Thyroid gland (tissue), 4 donors: ENCODE measurements around the gene C3orf18.

Experiments used
- POLR2A ChIP-seq, 2 donors: fragments of 450-650 bp; IDR thresholded peaks; one replicate each; pipeline ENCODE4 v1.6.1; 2017; ENCODE audit warnings: antibody characterized with exemption in 2 of 2, mild to moderate bottlenecking in 2 of 2, moderate library complexity in 1 of 2
- TF ChIP-seq, protein P1 (sequence below), 6 experiments: fragments of 200-600 bp in 3 of 6; fragments of 450-650 bp in 3 of 6; sonication (generic) in 3 of 6; IDR thresholded peaks; one replicate each; pipeline ENCODE4 v1.5.1; 2016 to 2019; ENCODE audit warnings: antibody characterized with exemption in 6 of 6, mild to moderate bottlenecking in 2 of 6, inconsistent platforms in 1 of 6, moderate library complexity in 1 of 6

DNA sequence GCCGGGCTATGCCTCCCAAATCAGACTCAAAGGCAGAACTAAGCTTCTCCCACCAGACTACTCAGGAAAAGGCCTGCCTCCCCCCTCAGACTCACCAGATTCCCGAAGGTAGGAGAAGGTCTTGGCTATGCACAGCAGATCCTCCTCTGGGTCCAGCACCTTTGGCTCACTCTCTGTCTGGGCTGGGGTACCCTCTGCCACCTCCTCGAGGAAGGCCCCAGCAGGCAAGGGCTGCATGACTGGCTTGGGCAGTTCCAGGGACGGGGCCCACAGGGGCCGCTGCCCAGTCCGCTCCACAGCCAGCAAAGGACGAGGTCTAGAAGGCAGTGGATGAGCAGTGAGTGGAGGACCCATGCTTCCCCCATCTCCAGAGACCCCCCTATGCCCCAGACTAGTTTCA, 40.7 kb upstream of the C3orf18 start:
- TF ChIP-seq, protein P1, sequence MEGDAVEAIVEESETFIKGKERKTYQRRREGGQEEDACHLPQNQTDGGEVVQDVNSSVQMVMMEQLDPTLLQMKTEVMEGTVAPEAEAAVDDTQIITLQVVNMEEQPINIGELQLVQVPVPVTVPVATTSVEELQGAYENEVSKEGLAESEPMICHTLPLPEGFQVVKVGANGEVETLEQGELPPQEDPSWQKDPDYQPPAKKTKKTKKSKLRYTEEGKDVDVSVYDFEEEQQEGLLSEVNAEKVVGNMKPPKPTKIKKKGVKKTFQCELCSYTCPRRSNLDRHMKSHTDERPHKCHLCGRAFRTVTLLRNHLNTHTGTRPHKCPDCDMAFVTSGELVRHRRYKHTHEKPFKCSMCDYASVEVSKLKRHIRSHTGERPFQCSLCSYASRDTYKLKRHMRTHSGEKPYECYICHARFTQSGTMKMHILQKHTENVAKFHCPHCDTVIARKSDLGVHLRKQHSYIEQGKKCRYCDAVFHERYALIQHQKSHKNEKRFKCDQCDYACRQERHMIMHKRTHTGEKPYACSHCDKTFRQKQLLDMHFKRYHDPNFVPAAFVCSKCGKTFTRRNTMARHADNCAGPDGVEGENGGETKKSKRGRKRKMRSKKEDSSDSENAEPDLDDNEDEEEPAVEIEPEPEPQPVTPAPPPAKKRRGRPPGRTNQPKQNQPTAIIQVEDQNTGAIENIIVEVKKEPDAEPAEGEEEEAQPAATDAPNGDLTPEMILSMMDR (IDR thresholded peaks at IDR 0.05), result no peak
- no peak for TF ChIP-seq POLR2A (IDR thresholded peaks at IDR 0.05)
